HCT116 (cell line): ENCODE data around the gene PRKCA. TPM values are rescaled to one million over a fixed set of nuclear protein-coding genes. Genes with fewer than 3 reads are reported as not detected.
A peak's percentile ranks its signal among the peaks of the same experiment; 100 is the strongest.

Experiments
- ATAC-seq: fragments of 200-7000 bp; cut with Tn5 transposase; 2 replicates; pipeline ENCODE4 v1.9.1; 2020; ENCODE audit warnings: mild to moderate bottlenecking, moderate library complexity
- BruUV-seq: library from RNA; stranded (reverse); fragments of 400-500 nt; replicated peaks from 2 replicates; lab custom pipeline; 2021; lab: Mats Ljungman, UMichigan
- CTCF ChIA-PET: fragments of 300-600 bp; sonication (Branson Sonifier 250); formaldehyde crosslinking; loops from one replicate; lab custom pipeline; 2021; ENCODE audit warnings: antibody characterized with exemption; lab: Charles Lee
- POLR2A ChIA-PET: fragments of 300-600, 350-600 bp; sonication (Branson Sonifier 250); formaldehyde crosslinking; loops from one replicate; lab custom pipeline; 2021; ENCODE audit warnings: antibody characterized with exemption; lab: Charles Lee
- RAD21 ChIA-PET, 2 experiments: fragments of 300-600 bp; sonication (Branson Sonifier 250); formaldehyde crosslinking; loops; one replicate each; lab custom pipeline; 2023; ENCODE audit warnings: low total read pairs in 2 of 2; ENCODE audit not compliant: uncharacterized antibody in 2 of 2, unreplicated experiment in 2 of 2, low non-redundant PET in 1 of 2; lab: Charles Lee
- DNase-seq: peaks from one replicate; pipeline ENCODE4 v3.0.0-alpha.2; 2010; ENCODE audit warnings: low read depth, low spot score
- H2AFZ ChIP-seq: fragments of 200-600 bp; shearing (Covaris generic), sonication (generic); 2 replicates; pipeline ENCODE4 v1.6.1; 2017; ENCODE audit warnings: low read depth, mixed run types, mixed read lengths, antibody characterized with exemption, low read length; ENCODE audit not compliant: poor library complexity, severe bottlenecking
- H3K27ac ChIP-seq: 2 replicates; pipeline ENCODE4 v1.5.1; 2012; ENCODE audit warnings: low read depth, low read length
- H3K27me3 ChIP-seq: fragments of 200-600 bp; sonication (generic); 2 replicates; pipeline ENCODE4 v1.6.1; 2016; ENCODE audit warnings: mixed run types, low read length, mixed read lengths; ENCODE audit not compliant: insufficient read depth
- H3K36me3 ChIP-seq, 2 experiments: fragments of 200-500 bp in 1 of 2; fragments of 200-600 bp in 1 of 2; sonication (Bioruptor generic) in 1 of 2; sonication (generic) in 1 of 2; 2 replicates each; pipeline versions ENCODE4 v1.5.1 to v1.6.1; 2014 to 2016; ENCODE audit warnings: low read length in 2 of 2, inconsistent platforms in 1 of 2, mixed read lengths in 1 of 2, mixed run types in 1 of 2; ENCODE audit not compliant: insufficient read depth in 2 of 2, control insufficient read depth in 1 of 2
- H3K4me1 ChIP-seq, 2 experiments: fragments of 200-600 bp in 1 of 2; sonication (generic) in 1 of 2; 2 replicates each; pipeline versions ENCODE4 v1.5.1 to v1.6.1; 2012 to 2017; ENCODE audit warnings: low read length in 2 of 2, inconsistent platforms in 1 of 2, mild to moderate bottlenecking in 1 of 2, mixed read lengths in 1 of 2, mixed run types in 1 of 2, moderate library complexity in 1 of 2; ENCODE audit not compliant: insufficient read depth in 2 of 2, control insufficient read depth in 1 of 2
- H3K4me2 ChIP-seq: fragments of 200-600 bp; sonication (generic); 2 replicates; pipeline ENCODE4 v1.6.1; 2017; ENCODE audit warnings: mixed run types, low read length, mixed read lengths
- H3K4me3 ChIP-seq, 2 experiments: fragments of 200-600 bp in 1 of 2; sonication (generic) in 1 of 2; replicated peaks in 1 of 2; 2 replicates each; pipeline ENCODE4 v1.5.1; 2011 to 2016; ENCODE audit warnings: low read length in 2 of 2, control low read depth in 1 of 2, low read depth in 1 of 2, mild to moderate bottlenecking in 1 of 2, mixed read lengths in 1 of 2, mixed run types in 1 of 2
- H3K79me2 ChIP-seq: fragments of 200-600 bp; sonication (generic); 2 replicates; pipeline ENCODE4 v1.6.1; 2017; ENCODE audit warnings: mild to moderate bottlenecking, mixed run types, low read length, moderate library complexity, mixed read lengths; ENCODE audit not compliant: insufficient read depth
- H3K9ac ChIP-seq: fragments of 200-600 bp; sonication (generic); 2 replicates; pipeline ENCODE4 v1.6.1; 2016; ENCODE audit warnings: low read length, mixed read lengths
- H3K9me2 ChIP-seq: fragments of 200-600 bp; sonication (generic), shearing (Covaris generic); 2 replicates; pipeline ENCODE4 v1.6.1; 2017; ENCODE audit warnings: mixed run types, mild to moderate bottlenecking, moderate library complexity; ENCODE audit not compliant: insufficient read depth
- H3K9me3 ChIP-seq, 2 experiments: fragments of 200-500 bp in 1 of 2; fragments of 200-600 bp in 1 of 2; sonication (Bioruptor generic) in 1 of 2; sonication (generic) in 1 of 2; 2 replicates each; pipeline ENCODE4 v1.6.1; 2014 to 2017; ENCODE audit warnings: low read length in 2 of 2, mixed read lengths in 2 of 2, inconsistent platforms in 1 of 2, low read depth in 1 of 2, mild to moderate bottlenecking in 1 of 2, mixed run types in 1 of 2, moderate library complexity in 1 of 2; ENCODE audit not compliant: control insufficient read depth in 1 of 2, insufficient read depth in 1 of 2
- H4K20me1 ChIP-seq: fragments of 200-600 bp; sonication (generic), shearing (Covaris generic); 2 replicates; pipeline ENCODE4 v1.6.1; 2017; ENCODE audit warnings: mixed run types, mild to moderate bottlenecking, moderate library complexity; ENCODE audit not compliant: insufficient read depth
- CEBPB ChIP-seq: IDR thresholded peaks from 2 replicates; pipeline ENCODE4 v1.6.1; 2012; ENCODE audit warnings: low read depth
- EGR1 ChIP-seq: IDR thresholded peaks from 2 replicates; pipeline ENCODE4 v1.6.1; 2012; ENCODE audit warnings: low read depth
- ELF1 ChIP-seq: IDR thresholded peaks from 2 replicates; pipeline ENCODE4 v1.6.1; 2012; ENCODE audit warnings: low read depth, borderline replicate concordance
- FOSL1 ChIP-seq: IDR thresholded peaks from 2 replicates; pipeline ENCODE4 v1.6.1; 2012; ENCODE audit warnings: low read depth
- POLR2A ChIP-seq: IDR thresholded peaks from 2 replicates; pipeline ENCODE4 v1.7.0; 2011; ENCODE audit warnings: borderline replicate concordance; ENCODE audit not compliant: insufficient read depth, insufficient read length; ENCODE audit errors: extremely low read depth
- POLR2AphosphoS5 ChIP-seq: IDR thresholded peaks from 2 replicates; pipeline ENCODE4 v1.6.1; 2011; ENCODE audit warnings: mild to moderate bottlenecking, low read depth, low read length, moderate library complexity
- SIN3A ChIP-seq: IDR thresholded peaks from 2 replicates; pipeline ENCODE4 v1.6.1; 2012; ENCODE audit warnings: low read depth
- SP1 ChIP-seq: IDR thresholded peaks from 2 replicates; pipeline ENCODE4 v1.6.1; 2012; ENCODE audit warnings: low read depth
- SRF ChIP-seq: IDR thresholded peaks from 2 replicates; pipeline ENCODE4 v1.6.1; 2012; ENCODE audit warnings: low read depth
- TCF7L2 ChIP-seq: IDR thresholded peaks from 2 replicates; pipeline ENCODE4 v1.7.0; 2011; ENCODE audit warnings: borderline replicate concordance, inconsistent platforms; ENCODE audit not compliant: insufficient read depth, insufficient read length; ENCODE audit errors: extremely low read depth
- ZNF274 ChIP-seq: fragments of 200-500 bp; sonication (Bioruptor generic); IDR thresholded peaks from 2 replicates; pipeline ENCODE4 v1.6.1; 2014; ENCODE audit warnings: mild to moderate bottlenecking, low read depth, low read length, inconsistent platforms
- intact Hi-C: fragments of 100-400 bp; cut with micrococcal nuclease; formaldehyde crosslinking; loops from 2 replicates; pipeline ENCODE4 v1.10.0; 2022
- total RNA-seq: library from RNA; stranded (reverse); gene quantifications from one replicate; pipeline ENCODE4 v1.2.1, GENCODE V29; 2021; ENCODE audit not compliant: unreplicated experiment
- TF ChIP-seq, protein P1 (sequence below): IDR thresholded peaks from 2 replicates; pipeline ENCODE4 v1.6.1; 2012; ENCODE audit warnings: low read depth
- TF ChIP-seq, protein P2 (sequence below): IDR thresholded peaks from 2 replicates; pipeline ENCODE4 v1.6.1; 2011; ENCODE audit warnings: mild to moderate bottlenecking, low read length, moderate library complexity; ENCODE audit not compliant: insufficient replicate concordance; ENCODE audit errors: extremely low read depth
- TF ChIP-seq, protein P3 (sequence below): IDR thresholded peaks from 2 replicates; pipeline ENCODE4 v1.6.1; 2012

The PRKCA gene
- total RNA-seq, 1 experiment from 2014 or later = 18.8 TPM

DNA sequence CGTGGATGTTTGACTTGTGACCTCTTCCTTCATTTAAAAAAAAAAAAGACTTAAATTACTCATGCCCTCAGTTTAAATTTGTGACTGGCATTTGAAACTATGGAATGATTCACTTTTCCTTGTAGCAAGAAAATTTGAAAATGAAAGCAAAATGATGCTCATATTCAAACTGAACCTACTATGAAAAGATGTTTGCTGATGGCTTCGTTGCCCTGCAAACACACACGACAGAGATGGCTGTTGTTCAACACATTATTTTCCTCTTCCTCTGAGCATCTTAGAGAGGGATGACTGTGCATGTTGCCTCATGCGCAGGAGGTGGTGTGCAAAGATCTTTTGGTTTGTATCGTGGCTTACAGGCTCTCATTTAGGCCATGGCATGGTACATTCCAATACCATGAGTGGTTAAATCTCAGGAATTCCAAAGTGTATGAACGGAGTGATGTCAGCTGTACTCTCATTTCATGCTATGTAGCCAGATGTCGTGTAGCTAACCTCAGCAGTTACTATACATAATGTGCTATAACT is 164.5 kb downstream of the PRKCA start (continued):
- TF ChIP-seq ELF1 = peak; percentile 9; the same call in 1 of the 2 replicates
- TF ChIP-seq FOSL1 = peak; percentile 83
- TF ChIP-seq POLR2AphosphoS5 = peak; percentile 17; the same call in 1 of the 2 replicates

DNA sequence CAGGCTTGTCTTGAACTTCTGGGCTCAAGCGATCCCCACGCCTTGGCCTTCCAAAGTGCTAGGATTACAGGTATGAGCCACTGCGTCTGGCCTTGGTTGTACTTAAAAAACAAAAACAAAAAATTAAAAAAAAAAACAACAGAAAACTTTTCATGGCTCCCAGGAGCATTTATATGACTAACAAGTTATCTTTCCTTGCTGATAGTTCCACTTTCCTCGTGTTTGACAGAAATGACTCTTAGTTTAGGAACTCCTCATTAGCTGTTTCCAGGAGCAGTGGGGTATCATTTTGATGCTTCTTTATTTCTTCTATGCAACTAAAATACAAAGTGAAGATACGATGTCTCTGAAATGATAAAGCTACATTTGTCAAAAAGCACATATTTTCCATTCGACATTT is 165.4 kb downstream of the PRKCA start:
- no peaks in the 10 kb centered on the region for H3K27me3 ChIP-seq
- no peak overlapping the region for H3K27ac ChIP-seq
- ATAC-seq (no peak), DNase-seq (no peak)
- CTCF ChIA-PET = no interaction called here
- TF ChIP-seq TCF7L2 = no peak
- no peak for TF ChIP-seq FOSL1
- TF ChIP-seq SIN3A = no peak
- TF ChIP-seq SRF = no peak
- no peak for TF ChIP-seq POLR2A
- TF ChIP-seq ZNF274 = no peak
- TF ChIP-seq, protein P1, sequence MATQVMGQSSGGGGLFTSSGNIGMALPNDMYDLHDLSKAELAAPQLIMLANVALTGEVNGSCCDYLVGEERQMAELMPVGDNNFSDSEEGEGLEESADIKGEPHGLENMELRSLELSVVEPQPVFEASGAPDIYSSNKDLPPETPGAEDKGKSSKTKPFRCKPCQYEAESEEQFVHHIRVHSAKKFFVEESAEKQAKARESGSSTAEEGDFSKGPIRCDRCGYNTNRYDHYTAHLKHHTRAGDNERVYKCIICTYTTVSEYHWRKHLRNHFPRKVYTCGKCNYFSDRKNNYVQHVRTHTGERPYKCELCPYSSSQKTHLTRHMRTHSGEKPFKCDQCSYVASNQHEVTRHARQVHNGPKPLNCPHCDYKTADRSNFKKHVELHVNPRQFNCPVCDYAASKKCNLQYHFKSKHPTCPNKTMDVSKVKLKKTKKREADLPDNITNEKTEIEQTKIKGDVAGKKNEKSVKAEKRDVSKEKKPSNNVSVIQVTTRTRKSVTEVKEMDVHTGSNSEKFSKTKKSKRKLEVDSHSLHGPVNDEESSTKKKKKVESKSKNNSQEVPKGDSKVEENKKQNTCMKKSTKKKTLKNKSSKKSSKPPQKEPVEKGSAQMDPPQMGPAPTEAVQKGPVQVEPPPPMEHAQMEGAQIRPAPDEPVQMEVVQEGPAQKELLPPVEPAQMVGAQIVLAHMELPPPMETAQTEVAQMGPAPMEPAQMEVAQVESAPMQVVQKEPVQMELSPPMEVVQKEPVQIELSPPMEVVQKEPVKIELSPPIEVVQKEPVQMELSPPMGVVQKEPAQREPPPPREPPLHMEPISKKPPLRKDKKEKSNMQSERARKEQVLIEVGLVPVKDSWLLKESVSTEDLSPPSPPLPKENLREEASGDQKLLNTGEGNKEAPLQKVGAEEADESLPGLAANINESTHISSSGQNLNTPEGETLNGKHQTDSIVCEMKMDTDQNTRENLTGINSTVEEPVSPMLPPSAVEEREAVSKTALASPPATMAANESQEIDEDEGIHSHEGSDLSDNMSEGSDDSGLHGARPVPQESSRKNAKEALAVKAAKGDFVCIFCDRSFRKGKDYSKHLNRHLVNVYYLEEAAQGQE = no peak
- no peak for TF ChIP-seq CEBPB
- TF ChIP-seq, protein P2, sequence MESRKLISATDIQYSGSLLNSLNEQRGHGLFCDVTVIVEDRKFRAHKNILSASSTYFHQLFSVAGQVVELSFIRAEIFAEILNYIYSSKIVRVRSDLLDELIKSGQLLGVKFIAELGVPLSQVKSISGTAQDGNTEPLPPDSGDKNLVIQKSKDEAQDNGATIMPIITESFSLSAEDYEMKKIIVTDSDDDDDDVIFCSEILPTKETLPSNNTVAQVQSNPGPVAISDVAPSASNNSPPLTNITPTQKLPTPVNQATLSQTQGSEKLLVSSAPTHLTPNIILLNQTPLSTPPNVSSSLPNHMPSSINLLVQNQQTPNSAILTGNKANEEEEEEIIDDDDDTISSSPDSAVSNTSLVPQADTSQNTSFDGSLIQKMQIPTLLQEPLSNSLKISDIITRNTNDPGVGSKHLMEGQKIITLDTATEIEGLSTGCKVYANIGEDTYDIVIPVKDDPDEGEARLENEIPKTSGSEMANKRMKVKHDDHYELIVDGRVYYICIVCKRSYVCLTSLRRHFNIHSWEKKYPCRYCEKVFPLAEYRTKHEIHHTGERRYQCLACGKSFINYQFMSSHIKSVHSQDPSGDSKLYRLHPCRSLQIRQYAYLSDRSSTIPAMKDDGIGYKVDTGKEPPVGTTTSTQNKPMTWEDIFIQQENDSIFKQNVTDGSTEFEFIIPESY = no peak
- TF ChIP-seq ELF1 = no peak
- TF ChIP-seq SP1 = no peak
- TF ChIP-seq EGR1 = no peak
- TF ChIP-seq, protein P3, sequence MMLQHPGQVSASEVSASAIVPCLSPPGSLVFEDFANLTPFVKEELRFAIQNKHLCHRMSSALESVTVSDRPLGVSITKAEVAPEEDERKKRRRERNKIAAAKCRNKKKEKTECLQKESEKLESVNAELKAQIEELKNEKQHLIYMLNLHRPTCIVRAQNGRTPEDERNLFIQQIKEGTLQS = no peak
- H2AFZ ChIP-seq = no peak overlapping the region
- intact Hi-C loops = no loop called here
- BruUV-seq = no TSS peak
- H3K4me3 ChIP-seq = no peak overlapping the region
- no peaks in the 10 kb centered on the region for H3K79me2 ChIP-seq
- H3K9ac ChIP-seq = no peak overlapping the region
- peak overlapping the region; percentile 61 for H3K4me2 ChIP-seq
- H3K9me2 ChIP-seq = no peaks in the 10 kb centered on the region
- H3K36me3 ChIP-seq = no peaks in the 10 kb centered on the region
- POLR2A ChIA-PET = interaction anchor here (2.7 kb wide), 1 partner anchor 41 kb away, joined by 10 read pairs; no protein-coding TSS in a partner anchor
- H3K4me1 ChIP-seq = peaks cover 35 to 55% of the 10 kb centered on the region in 2 experiments
- no peaks in the 10 kb centered on the region for H3K9me3 ChIP-seq
- RAD21 ChIA-PET = no interaction called here
- H4K20me1 ChIP-seq = no peaks in the 10 kb centered on the region
